Measurements from ENCODE around the gene METRNL.
"Not testable (repeated sequence)": the region's sequence is repeated elsewhere in the genome, so short reads cannot be mapped to it uniquely, and the experiment has no call there.

METRNL gene

GRCh38 chr17:83047182-83047478 is 32.3 kb upstream of the METRNL start:
- TF ChIP-seq CTCF (IDR thresholded peaks at IDR 0.05; ENCODE audit: extremely low read depth, missing control alignments) = no peak
- DNase-seq (ENCODE audit: low spot score) = no peak

GRCh38 chr17:83047818-83048475 is 31.5 kb upstream of the METRNL start:
- DNase-seq (ENCODE audit: low spot score) = not testable (repeated sequence)

GRCh38 chr17:83050651-83051395 is 28.6 kb upstream of the METRNL start:
- no peak for DNase-seq (ENCODE audit: low spot score)
- no peak for TF ChIP-seq CTCF (IDR thresholded peaks at IDR 0.05; ENCODE audit: extremely low read depth, missing control alignments)

GRCh38 chr17:83051396-83052240 is 27.8 kb upstream of the METRNL start:
- TF ChIP-seq CTCF (IDR thresholded peaks at IDR 0.05; ENCODE audit: extremely low read depth, missing control alignments) = no peak
- peak; percentile 100 for DNase-seq (ENCODE audit: low spot score)

GRCh38 chr17:83052241-83052564 is 27.2 kb upstream of the METRNL start:
- no peak for DNase-seq (ENCODE audit: low spot score)
- TF ChIP-seq CTCF (IDR thresholded peaks at IDR 0.05; ENCODE audit: extremely low read depth, missing control alignments) = no peak

GRCh38 chr17:83053021-83053681 is 26.3 kb upstream of the METRNL start:
- DNase-seq (ENCODE audit: low spot score) = no peak
- no peak for TF ChIP-seq CTCF (IDR thresholded peaks at IDR 0.05; ENCODE audit: extremely low read depth, missing control alignments)

GRCh38 chr17:83053739-83054451 is 25.5 kb upstream of the METRNL start:
- DNase-seq (ENCODE audit: low spot score) = no peak
- no peak for TF ChIP-seq CTCF (IDR thresholded peaks at IDR 0.05; ENCODE audit: extremely low read depth, missing control alignments)
